ENCODE results near the gene NUSAP1. TPM values are rescaled to one million over a fixed set of nuclear protein-coding genes. Genes with fewer than 3 reads are reported as not detected.
A peak's percentile ranks its signal among the peaks of the same experiment; 100 is the strongest.
"Not testable (repeated sequence)": the region's sequence is repeated elsewhere in the genome, so short reads cannot be mapped to it uniquely, and the experiment has no call there.

The NUSAP1 gene
- polyA plus RNA-seq, 2 of the 4 experiments (the other 2 are of a cell fraction): 103 to 110 TPM

GRCh38 chr15:41291065-41291631, 41.5 kb upstream of the NUSAP1 start:
- ChIA-PET CTCF (interaction anchor here (0.9 to 2.1 kb wide), 3 partner anchors 22 to 61 kb away, joined by 3 to 7 read pairs (median 3); partner anchors contain the start of genes CHP1 and EXD1), POLR2A (interaction anchor here (0.5 kb wide), 1 partner anchor 182 kb away, joined by 3 read pairs; no protein-coding TSS in a partner anchor)
- peak; percentile 35 to 39; a peak in 1 of 6 replicates for ATAC-seq

DNA sequence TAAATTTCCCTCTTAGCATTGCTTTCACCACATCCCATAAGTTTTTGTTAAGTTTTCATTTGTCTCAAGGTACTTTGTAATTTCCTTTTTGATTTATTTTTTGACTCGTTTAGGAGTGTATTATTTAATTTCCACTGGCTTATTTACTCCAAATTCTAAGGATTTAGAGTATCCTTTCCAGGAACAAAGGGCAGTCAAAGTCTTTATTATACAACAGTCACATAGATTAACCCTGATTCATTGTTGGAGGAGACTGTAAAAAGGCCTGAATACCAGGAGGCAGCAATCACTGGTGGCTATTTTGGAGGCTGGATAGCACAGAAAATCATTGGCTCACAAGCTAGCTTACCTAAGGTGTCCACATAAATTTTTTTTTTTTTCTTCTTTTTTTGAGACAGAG, 40.2 kb upstream of the NUSAP1 start:
- H3K4me3 ChIP-seq: no peak overlapping the region
- WGBS (ENCODE audit: missing lambda C conversion rate): 70% methylated on average over 1 of the region's 1 CpG
- H3K9me3 ChIP-seq: no peaks in the 10 kb centered on the region
- peaks cover 16% of the 10 kb centered on the region; the same call in 2 of the 3 replicates for H3K4me1 ChIP-seq
- ATAC-seq: no peak
- DNase-seq (ENCODE audit: low read depth in 1 of 2, low spot score in 1 of 2): no peak
- ChIA-PET POLR2A (interaction anchor here (0.6 kb wide), 1 partner anchor 94 kb away, joined by 3 read pairs; no protein-coding TSS in a partner anchor), CTCF (no interaction called here)
- TF ChIP-seq ZC3H11A (IDR thresholded peaks at IDR 0.05) (no peak), POLR2A (IDR thresholded peaks at IDR 0.05; ENCODE audit: low read length) (no peak), GATA3 (IDR thresholded peaks at IDR 0.05; ENCODE audit: borderline replicate concordance) (no peak), RAD21 (conservative IDR thresholded peaks at IDR 0.05 in 1 of 2, IDR thresholded peaks at IDR 0.05 in 1 of 2) (no peak), CBX2 (IDR thresholded peaks at IDR 0.05; ENCODE audit: borderline replicate concordance, low read depth) (no peak), CBX8 (IDR thresholded peaks at IDR 0.05) (no peak), KDM5A (IDR thresholded peaks at IDR 0.05) (no peak), MAX (IDR thresholded peaks at IDR 0.05) (no peak), BCL3 (IDR thresholded peaks at IDR 0.05) (no peak)
- no peak for FAIRE-seq
- H3K27ac ChIP-seq: no peak overlapping the region
- H3K4me2 ChIP-seq: no peak overlapping the region

More at GRCh38 chr15:41291065-41291631, 41.5 kb upstream of the NUSAP1 start:
- Histone ChIP-seq H3K4me2 (no peak overlapping the region), H3K9me3 (no peaks in the 10 kb centered on the region), H3K4me3 (no peak overlapping the region), H3K27ac (no peak overlapping the region; a peak in 1 of 6 replicates), H3K4me1 (peaks cover 22% of the 10 kb centered on the region; the same call in 2 of the 3 replicates)
- FAIRE-seq (no peak), DNase-seq (ENCODE audit: low read depth in 1 of 2, low spot score in 1 of 2) (no peak)
- TF ChIP-seq RAD21 (conservative IDR thresholded peaks at IDR 0.05 in 1 of 2, IDR thresholded peaks at IDR 0.05 in 1 of 2) (no peak), NPAS2 (CRISPR knock-in tag; IDR thresholded peaks at IDR 0.05; ENCODE audit: borderline replicate concordance) (no peak), HOXB13 (CRISPR knock-in tag; IDR thresholded peaks at IDR 0.05; ENCODE audit: low read depth) (no peak), EP300 (IDR thresholded peaks at IDR 0.05) (no peak), SMC3 (IDR thresholded peaks at IDR 0.05) (no peak), MAFK (IDR thresholded peaks at IDR 0.05; ENCODE audit: partially characterized antibody) (no peak), ZFP36 (IDR thresholded peaks at IDR 0.05; ENCODE audit: borderline replicate concordance, partially characterized antibody) (no peak), TP53 (CRISPR knock-in tag; IDR thresholded peaks at IDR 0.05) (no peak), NFE2L2 (conservative IDR thresholded peaks at IDR 0.05; ENCODE audit: low read length) (no peak), KDM1A (IDR thresholded peaks at IDR 0.05; ENCODE audit: low read depth) (no peak), FOSL2 (IDR thresholded peaks at IDR 0.05) (no peak), FOSL2 (CRISPR knock-in tag; IDR thresholded peaks at IDR 0.05) (no peak), CBX2 (IDR thresholded peaks at IDR 0.05; ENCODE audit: borderline replicate concordance, low read depth) (no peak), RCOR1 (IDR thresholded peaks at IDR 0.05; ENCODE audit: low read depth, low read length) (no peak), GATA3 (IDR thresholded peaks at IDR 0.05; ENCODE audit: borderline replicate concordance) (no peak), MAX (IDR thresholded peaks at IDR 0.05) (no peak), CBX8 (IDR thresholded peaks at IDR 0.05) (no peak), ZC3H11A (IDR thresholded peaks at IDR 0.05) (no peak), KDM5A (IDR thresholded peaks at IDR 0.05) (no peak)
- TF ChIP-seq, protein P1, sequence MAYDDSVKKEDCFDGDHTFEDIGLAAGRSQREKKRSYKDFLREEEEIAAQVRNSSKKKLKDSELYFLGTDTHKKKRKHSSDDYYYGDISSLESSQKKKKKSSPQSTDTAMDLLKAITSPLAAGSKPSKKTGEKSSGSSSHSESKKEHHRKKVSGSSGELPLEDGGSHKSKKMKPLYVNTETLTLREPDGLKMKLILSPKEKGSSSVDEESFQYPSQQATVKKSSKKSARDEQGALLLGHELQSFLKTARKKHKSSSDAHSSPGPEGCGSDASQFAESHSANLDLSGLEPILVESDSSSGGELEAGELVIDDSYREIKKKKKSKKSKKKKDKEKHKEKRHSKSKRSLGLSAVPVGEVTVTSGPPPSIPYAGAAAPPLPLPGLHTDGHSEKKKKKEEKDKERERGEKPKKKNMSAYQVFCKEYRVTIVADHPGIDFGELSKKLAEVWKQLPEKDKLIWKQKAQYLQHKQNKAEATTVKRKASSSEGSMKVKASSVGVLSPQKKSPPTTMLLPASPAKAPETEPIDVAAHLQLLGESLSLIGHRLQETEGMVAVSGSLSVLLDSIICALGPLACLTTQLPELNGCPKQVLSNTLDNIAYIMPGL (CRISPR knock-in tag; IDR thresholded peaks at IDR 0.05; ENCODE audit: borderline replicate concordance): no peak
- WGBS (ENCODE audit: missing lambda C conversion rate): 93% methylated on average over 9 of the region's 9 CpGs

DNA sequence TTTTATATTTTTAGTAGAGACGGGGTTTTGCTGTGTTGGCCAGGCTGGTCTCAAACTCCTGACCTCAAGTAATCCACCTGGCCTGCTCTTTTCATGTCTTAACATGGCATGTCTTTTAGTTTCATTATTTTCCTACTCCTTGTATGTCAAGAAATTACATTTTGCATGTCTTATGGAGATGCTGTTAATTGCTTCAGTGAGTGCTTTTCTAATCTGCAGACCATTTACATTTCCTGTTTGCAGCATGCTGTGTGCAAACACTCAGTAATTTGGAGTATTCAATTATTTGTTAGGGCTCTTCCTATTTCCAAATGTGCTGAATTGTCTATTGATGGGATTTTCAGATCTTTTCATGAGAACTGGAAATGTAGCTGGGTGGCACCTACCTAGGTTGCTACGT, 31.5 kb upstream of the NUSAP1 start:
- POLR2A ChIA-PET; H3K9me3 ChIP-seq; FAIRE-seq; H3K4me1 ChIP-seq; H3K4me3 ChIP-seq; H3K27ac ChIP-seq; CTCF ChIA-PET; ATAC-seq; H3K4me2 ChIP-seq; DNase-seq (ENCODE audit: low read depth in 1 of 2, low spot score in 1 of 2): not testable (repeated sequence)
- 97% methylated on average over 2 of the region's 2 CpGs for WGBS (ENCODE audit: missing lambda C conversion rate)
